ENCODE measurements around the gene GOLGA8N.

DNA sequence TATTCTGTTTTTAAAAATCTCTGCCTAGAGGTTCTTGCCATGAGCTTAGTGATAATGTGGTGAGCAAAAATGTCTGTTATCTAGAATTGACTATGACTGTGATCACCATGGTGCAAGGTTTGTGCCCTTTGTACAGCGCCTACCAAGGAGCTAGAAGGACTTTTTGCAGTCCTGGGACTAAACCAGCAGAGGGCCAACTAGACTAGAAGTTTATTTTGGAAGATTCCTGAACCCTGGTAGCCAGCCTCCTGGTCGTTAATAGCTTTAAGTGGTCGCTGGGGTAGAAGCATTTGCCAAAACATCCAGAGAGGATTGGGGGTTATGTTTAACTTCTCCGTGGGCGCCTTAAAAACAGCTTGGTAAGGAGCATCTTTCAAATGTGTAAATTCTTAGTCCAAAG is 56.1 kb downstream of the GOLGA8N start:
- TF ChIP-seq, protein P1, sequence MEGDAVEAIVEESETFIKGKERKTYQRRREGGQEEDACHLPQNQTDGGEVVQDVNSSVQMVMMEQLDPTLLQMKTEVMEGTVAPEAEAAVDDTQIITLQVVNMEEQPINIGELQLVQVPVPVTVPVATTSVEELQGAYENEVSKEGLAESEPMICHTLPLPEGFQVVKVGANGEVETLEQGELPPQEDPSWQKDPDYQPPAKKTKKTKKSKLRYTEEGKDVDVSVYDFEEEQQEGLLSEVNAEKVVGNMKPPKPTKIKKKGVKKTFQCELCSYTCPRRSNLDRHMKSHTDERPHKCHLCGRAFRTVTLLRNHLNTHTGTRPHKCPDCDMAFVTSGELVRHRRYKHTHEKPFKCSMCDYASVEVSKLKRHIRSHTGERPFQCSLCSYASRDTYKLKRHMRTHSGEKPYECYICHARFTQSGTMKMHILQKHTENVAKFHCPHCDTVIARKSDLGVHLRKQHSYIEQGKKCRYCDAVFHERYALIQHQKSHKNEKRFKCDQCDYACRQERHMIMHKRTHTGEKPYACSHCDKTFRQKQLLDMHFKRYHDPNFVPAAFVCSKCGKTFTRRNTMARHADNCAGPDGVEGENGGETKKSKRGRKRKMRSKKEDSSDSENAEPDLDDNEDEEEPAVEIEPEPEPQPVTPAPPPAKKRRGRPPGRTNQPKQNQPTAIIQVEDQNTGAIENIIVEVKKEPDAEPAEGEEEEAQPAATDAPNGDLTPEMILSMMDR (optimal IDR thresholded peaks at IDR 0.05 in 1 of 3, IDR thresholded peaks at IDR 0.05 in 1 of 3, conservative IDR thresholded peaks at IDR 0.05 in 1 of 3; ENCODE audit: extremely low read depth in 1 of 3, insufficient read depth in 2 of 3, low read length in 3 of 3) = peak; percentile 31 to 46 (median 39)
- no peak for TF ChIP-seq EZH2 (IDR thresholded peaks at IDR 0.05; ENCODE audit: low read length)
